Stimulated activated CD4-positive, alpha-beta T cell treated with anti-CD3 and anti-CD28 coated beads, Interleukin-1b, Interleukin-23, amount 100 ng/mL, for 24 hours (primary cell): ENCODE measurements around the gene STXBP3.
"Not testable (repeated sequence)": the region's sequence is repeated elsewhere in the genome, so short reads cannot be mapped to it uniquely, and the experiment has no call there.

ENCODE experiments used
- DNase-seq, 4 experiments: peaks; one replicate each; pipeline ENCODE4 v3.0.0-alpha.2; 2020; ENCODE audit warnings: low read depth in 4 of 4, low spot score in 1 of 4

Gene STXBP3, protein sequence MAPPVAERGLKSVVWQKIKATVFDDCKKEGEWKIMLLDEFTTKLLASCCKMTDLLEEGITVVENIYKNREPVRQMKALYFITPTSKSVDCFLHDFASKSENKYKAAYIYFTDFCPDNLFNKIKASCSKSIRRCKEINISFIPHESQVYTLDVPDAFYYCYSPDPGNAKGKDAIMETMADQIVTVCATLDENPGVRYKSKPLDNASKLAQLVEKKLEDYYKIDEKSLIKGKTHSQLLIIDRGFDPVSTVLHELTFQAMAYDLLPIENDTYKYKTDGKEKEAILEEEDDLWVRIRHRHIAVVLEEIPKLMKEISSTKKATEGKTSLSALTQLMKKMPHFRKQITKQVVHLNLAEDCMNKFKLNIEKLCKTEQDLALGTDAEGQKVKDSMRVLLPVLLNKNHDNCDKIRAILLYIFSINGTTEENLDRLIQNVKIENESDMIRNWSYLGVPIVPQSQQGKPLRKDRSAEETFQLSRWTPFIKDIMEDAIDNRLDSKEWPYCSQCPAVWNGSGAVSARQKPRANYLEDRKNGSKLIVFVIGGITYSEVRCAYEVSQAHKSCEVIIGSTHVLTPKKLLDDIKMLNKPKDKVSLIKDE

DNA sequence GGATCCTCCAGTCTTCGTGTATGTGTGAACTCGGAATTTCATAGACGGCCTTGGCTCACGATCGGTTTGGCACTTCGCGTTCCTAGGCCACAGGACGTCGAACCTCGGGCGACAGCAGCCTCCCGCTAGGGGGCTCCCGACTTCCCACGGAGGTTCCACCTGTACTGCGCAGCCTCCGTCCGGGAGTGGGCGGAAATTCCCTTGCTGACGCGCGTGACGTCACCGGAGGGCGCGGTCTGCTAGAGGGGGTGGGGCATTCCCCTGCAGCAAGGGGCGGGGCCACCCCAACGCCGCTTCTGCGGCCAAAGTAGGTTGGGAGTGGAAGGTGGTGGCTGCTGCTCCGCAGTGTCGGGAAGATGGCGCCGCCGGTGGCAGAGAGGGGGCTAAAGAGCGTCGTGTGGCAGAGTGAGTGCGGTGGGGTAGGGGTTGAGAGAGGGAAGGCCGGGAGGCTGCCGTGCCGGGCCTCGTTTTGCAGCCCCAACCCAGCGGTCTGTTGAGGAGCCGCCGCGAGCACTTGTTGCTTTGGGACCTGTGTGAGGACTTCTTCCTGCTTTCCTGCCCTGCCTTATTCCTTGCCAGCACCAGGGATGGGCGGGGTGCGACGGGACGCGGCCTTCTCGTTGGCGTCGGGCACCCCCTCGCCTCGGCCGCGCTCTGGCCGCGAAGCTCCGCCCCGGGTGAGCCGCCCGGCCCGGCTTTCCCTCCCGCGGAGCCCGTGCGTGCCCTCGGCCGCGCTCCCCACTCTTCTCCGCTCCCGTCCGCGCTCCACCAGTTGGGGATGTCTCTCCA, at the start of gene STXBP3:
STXBP3 (plus strand) TSS at position 293 of the 789 bp plus-strand sequence; CDS start at position 357, 64 bp downstream.
- DNase-seq = peak; percentile 99 to 100 (median 100)

DNA sequence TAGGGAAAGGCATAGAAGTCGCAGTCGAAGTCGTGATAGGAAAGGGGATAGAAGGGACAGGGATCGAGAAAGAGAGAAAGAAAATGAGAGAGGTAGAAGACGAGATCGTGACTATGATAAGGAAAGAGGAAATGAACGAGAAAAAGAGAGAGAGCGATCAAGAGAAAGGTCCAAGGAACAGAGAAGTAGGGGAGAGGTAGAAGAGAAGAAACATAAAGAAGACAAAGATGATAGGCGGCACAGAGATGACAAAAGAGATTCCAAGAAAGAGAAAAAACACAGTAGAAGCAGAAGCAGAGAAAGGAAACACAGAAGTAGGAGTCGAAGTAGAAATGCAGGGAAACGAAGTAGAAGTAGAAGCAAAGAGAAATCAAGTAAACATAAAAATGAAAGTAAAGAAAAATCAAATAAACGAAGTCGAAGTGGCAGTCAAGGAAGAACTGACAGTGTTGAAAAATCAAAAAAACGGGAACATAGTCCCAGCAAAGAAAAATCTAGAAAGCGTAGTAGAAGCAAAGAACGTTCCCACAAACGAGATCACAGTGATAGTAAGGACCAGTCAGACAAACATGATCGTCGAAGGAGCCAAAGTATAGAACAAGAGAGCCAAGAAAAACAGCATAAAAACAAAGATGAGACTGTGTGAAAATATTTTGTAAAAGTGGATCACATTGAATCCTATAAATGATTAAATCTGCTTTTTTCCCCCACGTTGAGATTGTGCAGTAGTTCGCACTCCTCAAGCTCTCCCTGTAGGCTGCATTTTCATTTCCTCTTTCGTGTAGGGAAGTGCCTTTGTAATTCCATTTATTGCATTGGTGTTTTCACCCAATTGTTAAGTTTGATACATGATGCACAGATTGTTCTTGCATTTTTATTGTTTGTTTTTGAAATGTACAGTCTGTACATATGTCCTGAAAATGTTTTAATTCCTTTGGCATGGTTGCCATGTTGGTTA, 46.8 kb upstream of the STXBP3 start:
- no peak for DNase-seq

DNA sequence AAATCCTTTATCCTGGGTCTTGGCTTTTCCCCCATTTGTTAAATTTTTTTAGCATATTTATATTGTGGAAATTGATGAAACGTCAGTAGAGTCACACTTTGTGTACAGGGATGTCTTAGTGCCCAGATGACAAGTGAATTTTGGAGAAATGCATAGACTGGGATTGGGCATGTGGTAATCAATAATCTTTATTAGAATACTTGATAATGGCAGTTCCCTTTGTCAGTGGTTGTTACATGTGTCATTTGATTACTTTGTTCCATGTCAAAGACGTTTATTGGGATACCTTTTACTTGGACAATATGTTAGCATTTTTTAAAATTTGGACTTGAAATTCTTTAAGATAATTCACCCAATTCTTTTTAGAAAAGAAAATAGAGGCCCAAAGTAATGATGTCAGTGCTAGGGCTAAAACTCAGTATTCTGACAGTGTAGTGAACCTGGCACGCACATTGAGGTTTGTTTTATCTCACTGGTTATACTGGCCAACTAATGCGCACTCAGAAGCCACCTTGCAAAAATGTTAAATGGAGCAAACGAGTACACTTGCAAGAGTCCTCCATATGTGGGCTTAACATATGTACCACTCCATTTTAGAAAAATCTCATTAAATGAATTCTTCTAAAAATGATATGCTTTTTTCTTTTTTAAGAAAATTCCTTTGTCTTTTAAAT, 45.2 kb upstream of the STXBP3 start:
- DNase-seq = no peak

DNA sequence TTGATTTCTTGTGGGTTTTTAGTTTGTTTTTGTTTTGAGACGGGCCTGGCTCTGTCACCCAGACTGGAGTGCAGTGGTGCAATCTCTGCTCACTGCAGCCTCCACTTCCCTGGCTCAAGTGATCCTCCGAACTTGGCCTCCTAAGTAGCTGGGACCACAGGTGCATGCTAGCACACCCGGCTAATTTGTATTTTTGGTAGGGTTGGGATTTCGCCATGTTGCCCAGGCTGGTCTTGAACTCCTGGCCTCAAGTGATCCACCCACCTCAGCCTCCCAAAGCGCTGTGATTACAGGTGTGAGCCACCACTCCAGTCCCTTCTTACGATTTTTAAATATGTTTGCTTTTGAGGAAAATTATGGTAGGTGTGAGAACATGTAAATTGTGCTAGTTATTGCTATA, 44.4 kb upstream of the STXBP3 start:
- DNase-seq = not testable (repeated sequence)

DNA sequence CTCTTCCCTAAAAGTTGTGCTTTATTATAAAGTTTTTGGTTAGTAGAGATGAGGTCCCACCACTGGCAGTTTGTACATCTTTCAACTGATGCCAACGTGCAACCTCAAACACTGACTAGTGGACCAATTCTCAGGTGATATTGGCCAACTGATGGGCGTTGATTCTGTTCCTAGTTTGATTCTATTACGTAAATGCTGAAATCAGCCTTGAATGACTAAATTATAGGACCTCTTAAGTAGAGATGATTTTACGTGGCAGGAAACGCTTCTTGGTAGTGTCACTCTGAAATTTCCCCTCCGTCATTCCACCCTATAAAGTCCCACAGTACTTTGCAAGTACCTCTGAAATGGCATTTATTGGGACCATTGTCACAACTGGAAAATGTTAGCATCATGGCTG, 42.5 kb upstream of the STXBP3 start:
- no peak for DNase-seq

DNA sequence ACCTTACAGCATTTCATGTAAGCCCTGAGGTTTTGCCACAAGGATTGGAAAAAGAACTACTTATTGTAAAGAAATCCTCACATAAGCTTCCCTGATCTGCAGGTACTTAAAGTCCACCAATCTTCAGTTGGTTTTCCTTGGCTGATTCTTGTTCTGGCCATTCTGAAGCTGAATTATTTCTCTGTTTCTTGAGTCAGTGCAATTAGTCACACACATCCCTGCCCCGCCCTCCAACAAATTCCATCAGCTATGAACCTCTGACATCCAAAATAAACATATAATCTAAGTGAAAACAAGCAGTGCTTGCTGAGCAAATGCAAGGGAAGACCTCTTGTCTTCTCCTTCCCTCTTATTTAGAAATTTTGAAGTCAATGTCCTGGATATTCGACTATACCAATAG, 42.0 kb upstream of the STXBP3 start:
- no peak for DNase-seq

DNA sequence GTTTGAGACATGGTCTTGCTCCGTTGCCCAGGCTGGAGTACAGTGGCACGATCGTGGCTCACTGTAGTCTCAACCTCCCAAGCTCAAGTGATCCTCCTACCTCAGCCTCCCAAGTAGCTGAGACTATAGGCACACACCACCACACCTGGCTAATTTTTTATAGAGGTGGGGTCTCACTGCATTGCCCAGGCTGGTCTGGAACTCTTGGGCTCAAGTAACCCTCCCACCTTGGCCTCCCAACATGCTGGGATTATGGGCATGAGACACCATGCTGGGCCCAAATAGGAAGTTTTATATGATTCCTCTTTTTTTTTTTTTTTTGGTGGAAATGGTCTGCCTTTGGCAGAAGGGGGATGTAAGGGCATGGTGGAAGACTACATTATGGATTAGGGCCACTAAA, 39.8 kb upstream of the STXBP3 start:
- DNase-seq = no peak

DNA sequence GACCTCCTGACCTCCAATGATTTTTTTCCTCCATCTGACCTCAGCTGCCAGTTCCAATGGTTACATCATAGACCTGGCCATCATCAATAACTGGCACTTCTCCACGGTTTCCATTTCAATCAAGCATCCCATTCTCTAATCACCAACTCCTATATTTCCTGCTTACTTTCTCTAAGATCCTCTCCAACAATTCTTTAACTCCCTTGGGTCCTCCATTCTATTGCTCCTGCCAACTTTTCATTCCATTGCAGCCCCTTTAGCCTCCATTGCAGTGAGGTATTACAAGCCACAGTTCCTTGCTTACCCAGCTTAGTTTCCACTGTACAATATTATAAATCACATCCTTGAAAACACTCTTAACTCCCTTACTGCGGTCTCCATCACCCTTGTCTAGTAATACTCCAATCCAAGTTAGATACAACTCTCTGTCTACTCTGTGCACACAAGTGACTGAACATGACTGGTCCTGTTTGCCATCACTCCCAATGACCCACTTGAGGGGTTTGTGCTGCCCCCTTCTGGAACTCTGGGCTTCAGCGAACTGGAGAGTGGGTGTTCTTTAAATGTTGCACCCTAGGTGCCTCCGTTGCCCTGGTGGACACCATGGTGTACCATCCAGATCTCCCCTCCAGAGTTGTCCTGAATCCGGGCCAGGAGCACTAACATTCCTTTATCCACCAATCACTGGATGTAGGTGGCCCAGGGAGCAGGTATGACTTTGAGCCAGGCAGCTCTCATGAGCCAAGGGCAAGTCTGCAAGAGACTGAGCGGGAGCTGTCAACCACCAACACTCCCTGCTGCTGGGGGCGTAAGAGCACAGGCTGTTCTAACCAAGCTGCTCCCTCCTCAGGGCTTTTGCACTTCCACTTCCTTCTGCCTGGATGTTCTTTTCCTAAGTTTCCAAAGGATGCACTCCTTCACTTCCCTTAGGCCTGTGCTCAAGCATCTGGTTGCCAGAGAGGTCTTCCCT, 37.5 kb upstream of the STXBP3 start:
- DNase-seq = peak in 1 of 4 experiments; percentile 22

DNA sequence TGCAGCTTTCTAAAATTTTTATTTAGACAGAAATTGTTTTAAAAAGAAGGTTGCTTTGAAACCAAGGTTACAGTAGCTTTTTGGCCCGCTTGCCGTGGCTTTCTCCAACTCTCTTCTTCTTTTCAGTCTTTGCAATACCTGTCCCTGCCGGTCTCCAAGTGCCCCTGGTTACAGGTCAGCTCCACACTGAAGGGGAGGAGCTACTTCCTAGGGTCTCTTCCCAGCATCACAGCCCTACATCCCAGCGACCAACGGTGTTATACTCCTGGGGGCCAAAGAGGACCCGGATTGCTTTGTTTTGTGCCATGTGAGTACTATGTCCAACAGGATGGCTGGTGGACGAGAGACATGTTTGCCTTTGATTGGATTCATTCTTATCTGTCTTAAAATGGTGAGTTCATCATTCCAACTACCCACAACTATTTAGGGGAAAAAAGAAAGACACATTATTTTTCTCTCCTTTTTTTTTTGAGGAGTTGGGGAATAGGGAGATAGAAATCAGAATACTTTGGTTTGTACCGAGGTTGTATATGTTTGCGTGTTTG, 33.8 kb upstream of the STXBP3 start, which contains the start of gene FNDC7:
FNDC7 (plus strand) TSS at position 303 of the 545 bp plus-strand sequence; CDS start at position 329, 26 bp downstream.
- DNase-seq = no peak

DNA sequence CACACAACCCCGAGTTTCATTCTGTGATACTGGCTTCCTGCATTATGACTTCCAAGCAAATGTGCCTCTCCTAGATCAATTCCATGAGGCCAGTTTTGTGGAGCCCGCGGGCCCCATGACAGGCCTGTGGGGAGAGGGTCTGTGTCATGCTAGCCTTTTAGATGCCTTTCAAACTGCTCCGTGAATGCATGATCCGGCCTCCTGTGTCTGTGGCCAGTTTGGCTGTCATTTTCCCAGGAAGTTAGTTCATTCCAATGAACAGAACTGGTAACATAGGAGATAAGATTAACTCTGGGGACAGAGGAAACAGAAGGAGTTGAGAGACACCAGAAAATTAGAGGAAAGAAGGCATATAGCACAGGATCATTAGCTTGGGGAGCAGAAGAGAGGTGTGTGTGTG, 30.5 kb upstream of the STXBP3 start:
- DNase-seq = no peak

DNA sequence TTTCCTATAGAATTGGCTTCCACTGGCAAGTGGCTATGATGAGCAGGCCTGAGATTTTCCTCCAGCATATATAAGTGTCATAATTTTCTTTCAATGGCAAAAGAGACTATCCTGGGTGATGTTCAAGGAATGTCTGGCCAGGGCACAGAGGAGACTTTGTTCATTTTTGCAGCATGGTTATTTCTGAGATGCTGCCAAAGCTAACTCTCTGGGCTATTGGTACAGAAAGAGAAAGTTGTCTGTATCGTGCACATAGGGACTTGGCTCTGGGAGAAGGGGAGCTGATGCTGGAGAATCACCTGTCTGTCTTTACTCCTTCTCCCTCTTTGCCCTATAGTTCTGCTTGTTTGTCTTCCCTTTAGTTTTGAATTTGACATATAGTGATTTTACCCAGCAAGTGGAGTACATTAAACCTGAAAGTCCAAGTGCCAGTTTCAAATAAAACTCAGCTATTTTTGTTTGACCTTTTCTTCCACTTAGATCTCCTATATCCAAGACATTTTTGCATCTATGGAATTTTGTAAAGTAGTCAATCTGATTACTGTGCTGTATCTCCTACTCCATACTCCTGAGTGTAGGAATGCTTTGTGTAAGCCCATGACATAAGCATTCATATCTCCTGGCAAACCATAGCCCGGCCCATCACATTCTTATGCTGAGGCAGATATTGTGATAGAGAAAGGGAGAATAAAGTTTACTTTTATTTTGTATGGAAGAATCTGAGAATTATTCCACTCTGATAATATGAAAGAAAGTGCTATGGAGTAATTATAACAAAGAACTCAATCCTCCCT, 29.8 kb upstream of the STXBP3 start:
- no peak for DNase-seq

DNA sequence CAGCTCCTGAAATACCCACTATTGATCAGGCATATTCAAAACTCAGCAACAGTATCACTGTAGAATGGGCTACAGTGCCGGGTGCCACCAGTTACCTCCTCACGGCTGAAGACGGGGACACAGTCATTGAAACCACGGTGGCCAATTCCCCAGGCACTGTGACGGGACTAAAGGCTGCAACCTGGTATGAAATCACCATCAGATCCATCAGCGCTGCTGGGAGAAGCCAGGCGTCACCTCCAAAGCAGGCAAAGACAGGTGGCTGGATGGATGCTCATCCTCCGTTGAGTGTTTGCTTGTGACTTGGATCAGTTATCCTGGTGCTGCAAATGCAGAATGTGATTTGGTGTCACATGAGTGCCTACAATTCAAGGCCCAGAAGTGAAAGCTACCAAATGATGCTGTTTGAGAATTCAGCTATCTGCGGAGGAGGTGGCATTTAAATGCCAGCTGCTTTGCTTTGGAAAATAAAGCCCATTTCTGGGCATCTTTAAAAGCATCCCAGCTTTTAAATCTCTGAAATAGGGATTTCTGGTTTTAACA, 28.6 kb upstream of the STXBP3 start:
- DNase-seq = no peak

DNA sequence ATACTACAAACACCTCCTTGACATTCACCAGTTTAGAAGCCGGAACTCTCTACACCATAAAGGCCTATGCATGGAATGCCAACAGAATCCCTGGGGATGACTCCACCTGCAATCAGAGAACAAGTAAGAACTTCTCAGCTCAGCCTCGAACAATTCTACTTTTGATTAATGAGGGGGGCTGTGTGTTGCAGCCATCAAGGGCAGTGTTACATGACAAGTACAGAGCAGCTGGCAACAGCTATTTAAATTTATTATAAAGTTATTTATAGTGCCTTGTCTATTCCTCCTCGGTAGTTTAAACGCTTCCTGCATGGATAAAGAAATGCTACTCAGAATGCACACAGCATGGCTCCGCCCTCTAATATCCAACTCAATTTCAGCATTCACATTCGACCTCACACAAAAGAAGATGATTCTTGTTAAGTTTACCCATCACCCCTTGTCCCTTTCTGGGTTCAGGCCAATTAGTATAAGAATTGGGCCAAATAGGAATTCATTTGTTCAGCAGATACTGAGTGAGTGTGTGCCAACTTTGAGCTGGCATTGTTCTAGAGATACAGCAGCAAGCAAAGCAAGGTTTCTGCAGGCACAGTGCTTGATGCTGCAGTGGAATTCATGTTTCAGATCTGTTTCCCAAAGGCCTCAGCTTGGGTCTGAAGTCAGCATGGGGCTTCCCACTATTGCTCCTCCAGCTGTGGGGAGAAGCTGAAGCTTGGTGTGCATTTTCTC, 27.4 kb upstream of the STXBP3 start:
- no peak for DNase-seq

DNA sequence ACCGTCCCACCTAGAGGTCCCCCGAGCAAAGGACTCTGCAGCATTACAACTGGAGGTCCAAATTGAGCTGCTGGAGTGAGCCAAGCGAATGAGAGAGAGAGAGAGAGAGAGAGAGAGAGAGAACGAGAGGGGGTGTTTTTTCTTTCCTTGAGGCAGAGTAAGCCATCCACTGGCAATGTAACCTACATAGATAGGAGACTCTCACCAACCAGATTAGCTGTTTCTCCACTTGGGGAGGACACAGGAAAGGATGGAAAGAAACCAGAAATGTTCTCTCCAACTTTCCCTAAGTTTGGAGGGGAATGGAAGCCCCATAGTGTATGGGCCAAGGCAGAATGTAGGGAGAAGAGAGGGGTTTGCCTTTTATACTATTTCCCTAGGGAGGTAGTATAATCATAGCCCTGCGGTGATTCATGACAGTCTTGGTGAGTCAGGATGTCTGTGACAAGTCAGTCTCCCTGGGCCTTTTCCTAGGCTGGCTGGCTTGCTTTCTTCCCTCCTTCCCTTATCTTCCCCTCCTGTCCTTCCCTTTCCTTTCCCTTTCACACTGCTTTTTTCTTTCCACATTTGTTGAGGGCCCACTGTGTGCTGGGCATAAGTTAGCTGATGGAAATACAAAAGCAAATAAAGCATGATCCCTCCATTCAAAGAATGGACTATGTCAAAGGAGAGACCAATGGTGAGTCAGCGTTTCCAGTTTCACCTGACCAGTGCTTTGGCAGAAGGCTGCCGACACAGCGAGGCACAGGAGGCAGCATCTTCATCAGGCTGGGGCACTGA, 26.6 kb upstream of the STXBP3 start:
- no peak for DNase-seq

DNA sequence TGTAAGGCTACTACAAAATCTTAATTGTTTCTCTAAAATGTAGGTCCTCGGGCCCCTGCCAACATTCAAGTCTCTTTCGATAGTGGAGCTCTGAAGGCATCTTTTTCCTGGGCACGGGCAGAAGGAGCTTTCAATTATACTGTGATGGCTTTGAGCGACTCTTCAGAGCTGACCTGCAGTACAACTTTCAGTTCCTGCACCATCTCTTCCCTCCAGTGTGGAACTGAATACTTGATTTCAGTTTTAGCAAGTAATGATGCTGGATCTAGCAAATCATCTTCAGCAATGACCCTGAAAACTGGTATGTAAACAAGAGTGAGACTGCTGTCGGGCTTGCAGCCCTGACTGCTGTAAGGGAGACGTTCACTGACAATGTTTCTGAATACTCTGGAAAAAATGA, 24.2 kb upstream of the STXBP3 start:
- DNase-seq = no peak

DNA sequence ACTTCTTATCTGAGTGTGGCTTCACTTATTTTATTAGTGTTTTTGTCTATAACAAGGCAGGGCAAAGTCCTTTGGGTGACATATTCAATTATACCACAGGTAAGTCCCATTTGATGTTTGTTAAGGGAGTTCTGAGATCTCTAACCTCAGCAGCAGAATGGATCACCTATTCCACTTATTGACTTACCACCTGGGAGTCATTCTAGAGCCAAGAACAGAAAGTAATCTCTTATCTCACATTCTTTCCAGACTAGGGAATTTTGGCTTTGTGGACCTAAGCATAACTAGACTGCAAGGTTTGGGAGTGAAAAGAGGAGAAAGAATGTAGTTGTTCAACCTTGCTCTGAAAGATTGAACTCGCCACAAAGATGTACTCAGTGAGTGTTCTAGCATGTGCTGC, 20.6 kb upstream of the STXBP3 start:
- DNase-seq = no peak
